Measurements from ENCODE around the gene MALT1.

DNA sequence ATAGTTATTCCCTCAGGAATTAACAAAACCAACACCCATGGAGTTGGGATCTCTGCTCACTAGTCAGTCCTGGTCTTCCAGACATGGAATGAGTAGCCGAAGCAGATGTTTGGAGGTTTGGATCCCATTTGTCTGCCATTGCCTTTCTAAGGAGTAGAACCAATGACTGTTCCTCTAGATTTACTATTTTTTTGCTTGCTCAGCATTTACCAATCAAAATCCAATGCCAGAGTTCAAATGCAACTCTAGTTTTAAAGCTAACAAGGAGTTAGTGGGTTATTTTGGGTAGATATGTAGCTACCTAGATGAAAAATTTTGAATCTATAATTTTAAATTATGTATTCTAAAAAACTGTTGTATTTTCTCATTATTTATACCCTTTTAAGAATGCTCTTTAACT is 62.6 kb downstream of the MALT1 start:
- TF ChIP-seq, protein P1, sequence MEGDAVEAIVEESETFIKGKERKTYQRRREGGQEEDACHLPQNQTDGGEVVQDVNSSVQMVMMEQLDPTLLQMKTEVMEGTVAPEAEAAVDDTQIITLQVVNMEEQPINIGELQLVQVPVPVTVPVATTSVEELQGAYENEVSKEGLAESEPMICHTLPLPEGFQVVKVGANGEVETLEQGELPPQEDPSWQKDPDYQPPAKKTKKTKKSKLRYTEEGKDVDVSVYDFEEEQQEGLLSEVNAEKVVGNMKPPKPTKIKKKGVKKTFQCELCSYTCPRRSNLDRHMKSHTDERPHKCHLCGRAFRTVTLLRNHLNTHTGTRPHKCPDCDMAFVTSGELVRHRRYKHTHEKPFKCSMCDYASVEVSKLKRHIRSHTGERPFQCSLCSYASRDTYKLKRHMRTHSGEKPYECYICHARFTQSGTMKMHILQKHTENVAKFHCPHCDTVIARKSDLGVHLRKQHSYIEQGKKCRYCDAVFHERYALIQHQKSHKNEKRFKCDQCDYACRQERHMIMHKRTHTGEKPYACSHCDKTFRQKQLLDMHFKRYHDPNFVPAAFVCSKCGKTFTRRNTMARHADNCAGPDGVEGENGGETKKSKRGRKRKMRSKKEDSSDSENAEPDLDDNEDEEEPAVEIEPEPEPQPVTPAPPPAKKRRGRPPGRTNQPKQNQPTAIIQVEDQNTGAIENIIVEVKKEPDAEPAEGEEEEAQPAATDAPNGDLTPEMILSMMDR (conservative IDR thresholded peaks at IDR 0.05), result no peak
- TF ChIP-seq EZH2 (IDR thresholded peaks at IDR 0.05; ENCODE audit: low read depth), result no peak
